Measurements from ENCODE around the gene UBFD1.
"Not testable (repeated sequence)": the region's sequence is repeated elsewhere in the genome, so short reads cannot be mapped to it uniquely, and the experiment has no call there.

UBFD1 gene

GRCh38 chr16:23556881-23557778 lies at the start of gene UBFD1, which contains the start of gene EARS2:
Gene UBFD1 (plus strand): TSS chr16:23557727. CDS start chr16:23557743, 16 bp downstream.
Gene EARS2 (minus strand): TSS chr16:23557350. CDS start chr16:23557343, 7 bp downstream.
- DNase-seq, result peak; percentile 80

GRCh38 chr16:23508589-23509440 lies 48.7 kb upstream of the UBFD1 start:
- no peak for DNase-seq

GRCh38 chr16:23509441-23509754 lies 48.1 kb upstream of the UBFD1 start:
- DNase-seq, result no peak

GRCh38 chr16:23509782-23510163 lies 47.8 kb upstream of the UBFD1 start:
- DNase-seq, result no peak

GRCh38 chr16:23510164-23510914 lies 47.2 kb upstream of the UBFD1 start, which contains the start of gene GGA2:
Gene GGA2 (minus strand): TSS chr16:23510494. CDS start chr16:23510411, 83 bp downstream.
- DNase-seq, result peak; percentile 19

- DNase-seq, result not testable (repeated sequence)
These were observed 46.6 kb upstream of the UBFD1 start for GRCh38 chr16:23510915-23511270.

GRCh38 chr16:23511731-23512130 lies 45.8 kb upstream of the UBFD1 start:
- DNase-seq, result no peak

GRCh38 chr16:23512168-23512695 lies 45.3 kb upstream of the UBFD1 start:
- DNase-seq, result no peak

- no peak for DNase-seq
These were observed 43.0 kb upstream of the UBFD1 start for GRCh38 chr16:23514381-23515152.

GRCh38 chr16:23515881-23516280 lies 41.6 kb upstream of the UBFD1 start:
- no peak for DNase-seq

GRCh38 chr16:23516366-23517137 lies 41.0 kb upstream of the UBFD1 start:
- no peak for DNase-seq

- DNase-seq, result no peak
These were observed 39.1 kb upstream of the UBFD1 start for GRCh38 chr16:23518435-23518891.

GRCh38 chr16:23519282-23519681 lies 38.2 kb upstream of the UBFD1 start:
- DNase-seq, result no peak

- no peak for DNase-seq
These were observed 37.0 kb upstream of the UBFD1 start for GRCh38 chr16:23520500-23520899.

GRCh38 chr16:23521037-23521743 lies 36.3 kb upstream of the UBFD1 start:
- DNase-seq, result no peak

- no peak for DNase-seq
These were observed 35.6 kb upstream of the UBFD1 start for GRCh38 chr16:23521965-23522364.

GRCh38 chr16:23523321-23523720 lies 34.2 kb upstream of the UBFD1 start:
- DNase-seq, result no peak

- DNase-seq, result no peak
These were observed 33.6 kb upstream of the UBFD1 start for GRCh38 chr16:23523876-23524385.

GRCh38 chr16:23524886-23525285 lies 32.6 kb upstream of the UBFD1 start:
- no peak for DNase-seq

Measured in cortex of kidney (tissue), 1 donor.